GM20431 (cell line): ENCODE results near the gene MCC.

Experiments used
- in situ Hi-C: fragments of 300-500 bp; cut with MseI, MboI; formaldehyde crosslinking; loops from one replicate; pipeline ENCODE4 v1.15.0; 2020; ENCODE audit warnings: low sequenced_read_pairs; ENCODE audit not compliant: unreplicated experiment

The MCC gene

GRCh38 chr5:113166852-113167366 is 321.3 kb downstream of the MCC start:
- in situ Hi-C loops: no loop called here

- in situ Hi-C loops: no loop called here
These were observed 322.0 kb downstream of the MCC start for GRCh38 chr5:113166261-113166660.

- in situ Hi-C loops: no loop called here
These were observed 324.2 kb downstream of the MCC start for GRCh38 chr5:113164021-113164420.

- in situ Hi-C loops: no loop called here
These were observed 324.9 kb downstream of the MCC start for GRCh38 chr5:113163328-113163727.

- in situ Hi-C loops: no loop called here
These were observed 325.5 kb downstream of the MCC start for GRCh38 chr5:113162770-113163169.

- in situ Hi-C loops: no loop called here
These were observed 326.0 kb downstream of the MCC start for GRCh38 chr5:113162208-113162607.

- in situ Hi-C loops: no loop called here
These were observed 326.4 kb downstream of the MCC start for GRCh38 chr5:113161806-113162205.

GRCh38 chr5:113157886-113158285 is 330.4 kb downstream of the MCC start:
- in situ Hi-C loops: no loop called here

GRCh38 chr5:113156271-113156877 is 331.9 kb downstream of the MCC start:
- in situ Hi-C loops: no loop called here

- in situ Hi-C loops: no loop called here
These were observed 334.6 kb downstream of the MCC start for GRCh38 chr5:113153512-113154097.

GRCh38 chr5:113152380-113152740 is 335.9 kb downstream of the MCC start:
- in situ Hi-C loops: no loop called here

GRCh38 chr5:113151641-113152379 is 336.4 kb downstream of the MCC start:
- in situ Hi-C loops: no loop called here

- in situ Hi-C loops: no loop called here
These were observed 337.4 kb downstream of the MCC start for GRCh38 chr5:113150821-113151220.

- in situ Hi-C loops: no loop called here
These were observed 338.0 kb downstream of the MCC start for GRCh38 chr5:113150221-113150620.

GRCh38 chr5:113147537-113147936 is 340.7 kb downstream of the MCC start:
- in situ Hi-C loops: no loop called here

GRCh38 chr5:113147101-113147508 is 341.1 kb downstream of the MCC start:
- in situ Hi-C loops: no loop called here

- in situ Hi-C loops: no loop called here
These were observed 342.4 kb downstream of the MCC start for GRCh38 chr5:113145757-113146387.

- in situ Hi-C loops: no loop called here
These were observed 346.1 kb downstream of the MCC start for GRCh38 chr5:113142186-113142585.

- in situ Hi-C loops: no loop called here
These were observed 347.2 kb downstream of the MCC start for GRCh38 chr5:113140837-113141671.
